SU-DHL-6 (cell line): ENCODE results near the gene NELL1.

Experiments
- H2AFZ ChIP-seq: fragments of 200-600 bp; sonication (generic); 2 replicates; pipeline ENCODE4 v1.6.1; 2014; ENCODE audit warnings: low read depth, mild to moderate bottlenecking, moderate library complexity, mixed read lengths, antibody characterized with exemption, low read length; ENCODE audit not compliant: severe bottlenecking
- H3F3A ChIP-seq: fragments of 200-600 bp; shearing (Covaris generic); 2 replicates; pipeline ENCODE4 v1.6.0; 2016; ENCODE audit warnings: antibody characterized with exemption, mild to moderate bottlenecking; ENCODE audit not compliant: insufficient read depth
- H3K27ac ChIP-seq: fragments of 200-600 bp; sonication (generic); 2 replicates; pipeline ENCODE4 v1.5.1; 2016; ENCODE audit warnings: low read depth, mild to moderate bottlenecking, low read length, moderate library complexity, mixed read lengths
- H3K27me3 ChIP-seq: fragments of 200-600 bp; sonication (generic), shearing (Covaris generic); 2 replicates; pipeline ENCODE4 v1.6.0; 2014; ENCODE audit warnings: mild to moderate bottlenecking, low read length
- H3K36me3 ChIP-seq: fragments of 200-600 bp; sonication (generic); 2 replicates; pipeline ENCODE4 v1.6.1; 2014; ENCODE audit warnings: mild to moderate bottlenecking, low read length, mixed read lengths
- H3K4me2 ChIP-seq: fragments of 300-600, 200-600 bp; shearing (Covaris generic), sonication (generic); 2 replicates; pipeline ENCODE4 v1.6.0; 2014; ENCODE audit warnings: low read length, low read depth, mild to moderate bottlenecking; ENCODE audit not compliant: poor library complexity, severe bottlenecking
- H3K4me3 ChIP-seq: fragments of 200-600 bp; sonication (generic); 2 replicates; pipeline ENCODE4 v1.5.1; 2014; ENCODE audit warnings: antibody characterized with exemption, low read length, mild to moderate bottlenecking, mixed read lengths; ENCODE audit not compliant: insufficient read depth, poor library complexity, severe bottlenecking
- H3K79me2 ChIP-seq: fragments of 200-600 bp; sonication (generic); 2 replicates; pipeline ENCODE4 v1.6.1; 2014; ENCODE audit warnings: mild to moderate bottlenecking, low read length, moderate library complexity; ENCODE audit not compliant: insufficient read depth
- H3K9ac ChIP-seq: fragments of 200-600 bp; sonication (generic); 2 replicates; pipeline ENCODE4 v1.7.0; 2014; ENCODE audit warnings: mild to moderate bottlenecking, low read length
- H3K9me2 ChIP-seq: fragments of 200-600 bp; sonication (generic); replicated peaks from 2 replicates; pipeline ENCODE4 v1.6.1; 2014; ENCODE audit warnings: low read length; ENCODE audit not compliant: insufficient read depth
- H3K9me3 ChIP-seq: fragments of 200-600 bp; sonication (generic); 2 replicates; pipeline ENCODE4 v1.6.1; 2014; ENCODE audit warnings: low read length, mixed read lengths; ENCODE audit not compliant: insufficient read depth
- H4K20me1 ChIP-seq: fragments of 200-600 bp; sonication (generic); 2 replicates; pipeline ENCODE4 v1.6.1; 2014; ENCODE audit warnings: low read depth, mild to moderate bottlenecking, antibody characterized with exemption, low read length, moderate library complexity, mixed read lengths
- CTCF ChIP-seq: fragments of 200-600 bp; sonication (generic); IDR thresholded peaks from one replicate; pipeline ENCODE4 v1.5.1; 2017; ENCODE audit warnings: antibody characterized with exemption, mild to moderate bottlenecking, low read length, moderate library complexity; ENCODE audit not compliant: insufficient read depth, poor library complexity, severe bottlenecking
- EZH2phosphoT487 ChIP-seq: fragments of 200-600 bp; sonication (generic), shearing (Covaris generic); conservative IDR thresholded peaks from 2 replicates; pipeline ENCODE4 v1.6.1; 2018; ENCODE audit warnings: mild to moderate bottlenecking, antibody characterized with exemption, low read length, moderate library complexity, mixed read lengths

The NELL1 gene

GRCh38 chr11:20864628-20865027 lies 195.2 kb downstream of the NELL1 start:
- Histone ChIP-seq H3K9ac (no peak overlapping the region), H3K27ac (no peak overlapping the region), H3K9me3 (no peaks in the 10 kb centered on the region), H3K9me2 (no peaks in the 10 kb centered on the region), H4K20me1 (no peaks in the 10 kb centered on the region), H3K36me3 (no peaks in the 10 kb centered on the region), H3K27me3 (no peaks in the 10 kb centered on the region), H3F3A (no peaks in the 10 kb centered on the region), H3K4me3 (no peak overlapping the region), H2AFZ (no peak overlapping the region), H3K79me2 (no peaks in the 10 kb centered on the region), H3K4me2 (no peak overlapping the region)
- TF ChIP-seq EZH2phosphoT487 (no peak), CTCF (no peak)

- no peaks in the 10 kb centered on the region for H3K9me3 ChIP-seq
- no peaks in the 10 kb centered on the region for H3K27me3 ChIP-seq
- no peak overlapping the region for H3K9ac ChIP-seq
- H3K4me2 ChIP-seq: no peak overlapping the region
- H3K36me3 ChIP-seq: no peaks in the 10 kb centered on the region
- no peaks in the 10 kb centered on the region for H3F3A ChIP-seq
- no peaks in the 10 kb centered on the region for H4K20me1 ChIP-seq
- H3K79me2 ChIP-seq: no peaks in the 10 kb centered on the region
- no peak overlapping the region for H2AFZ ChIP-seq
- H3K4me3 ChIP-seq: no peak overlapping the region
- no peak overlapping the region for H3K27ac ChIP-seq
- TF ChIP-seq CTCF: no peak
- TF ChIP-seq EZH2phosphoT487: no peak
- H3K9me2 ChIP-seq: no peaks in the 10 kb centered on the region
These were observed 195.8 kb downstream of the NELL1 start for GRCh38 chr11:20865161-20865560.

- Histone ChIP-seq H3K4me3 (no peak overlapping the region), H3K4me2 (no peak overlapping the region), H3K27me3 (no peaks in the 10 kb centered on the region), H3K79me2 (no peaks in the 10 kb centered on the region), H3K27ac (no peak overlapping the region), H3K9me2 (no peaks in the 10 kb centered on the region), H3K9me3 (no peaks in the 10 kb centered on the region), H2AFZ (no peak overlapping the region), H4K20me1 (no peaks in the 10 kb centered on the region), H3F3A (no peaks in the 10 kb centered on the region), H3K9ac (no peak overlapping the region), H3K36me3 (no peaks in the 10 kb centered on the region)
- no peak for TF ChIP-seq CTCF
- no peak for TF ChIP-seq EZH2phosphoT487
These were observed 199.7 kb downstream of the NELL1 start for GRCh38 chr11:20869123-20869522.
